Measurements from ENCODE around the gene ACAD8.

DNA sequence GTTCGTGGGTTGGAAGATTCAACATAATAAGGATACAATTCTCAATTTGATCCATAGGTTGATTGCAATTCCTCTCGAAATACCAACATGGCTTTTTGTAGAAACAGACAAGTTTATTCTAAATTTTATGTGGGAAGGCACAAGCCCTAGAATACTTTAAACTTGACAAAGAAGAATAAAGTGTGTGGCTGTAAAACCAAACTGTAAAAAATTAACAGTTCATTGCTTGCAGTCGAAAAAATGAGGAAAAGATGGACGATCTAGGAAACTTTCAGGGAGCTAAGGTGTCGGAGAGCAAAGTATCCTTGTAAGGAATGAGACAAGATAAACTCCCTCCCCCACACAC, 21.8 kb downstream of the ACAD8 start:
- TF ChIP-seq, protein P1, sequence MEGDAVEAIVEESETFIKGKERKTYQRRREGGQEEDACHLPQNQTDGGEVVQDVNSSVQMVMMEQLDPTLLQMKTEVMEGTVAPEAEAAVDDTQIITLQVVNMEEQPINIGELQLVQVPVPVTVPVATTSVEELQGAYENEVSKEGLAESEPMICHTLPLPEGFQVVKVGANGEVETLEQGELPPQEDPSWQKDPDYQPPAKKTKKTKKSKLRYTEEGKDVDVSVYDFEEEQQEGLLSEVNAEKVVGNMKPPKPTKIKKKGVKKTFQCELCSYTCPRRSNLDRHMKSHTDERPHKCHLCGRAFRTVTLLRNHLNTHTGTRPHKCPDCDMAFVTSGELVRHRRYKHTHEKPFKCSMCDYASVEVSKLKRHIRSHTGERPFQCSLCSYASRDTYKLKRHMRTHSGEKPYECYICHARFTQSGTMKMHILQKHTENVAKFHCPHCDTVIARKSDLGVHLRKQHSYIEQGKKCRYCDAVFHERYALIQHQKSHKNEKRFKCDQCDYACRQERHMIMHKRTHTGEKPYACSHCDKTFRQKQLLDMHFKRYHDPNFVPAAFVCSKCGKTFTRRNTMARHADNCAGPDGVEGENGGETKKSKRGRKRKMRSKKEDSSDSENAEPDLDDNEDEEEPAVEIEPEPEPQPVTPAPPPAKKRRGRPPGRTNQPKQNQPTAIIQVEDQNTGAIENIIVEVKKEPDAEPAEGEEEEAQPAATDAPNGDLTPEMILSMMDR (IDR thresholded peaks at IDR 0.05; ENCODE audit: insufficient read depth, low read length, poor library complexity, severe bottlenecking), result no peak
- no peak for TF ChIP-seq EZH2phosphoT487 (conservative IDR thresholded peaks at IDR 0.05; ENCODE audit: low read length)
